HL-60 (cell line): ENCODE data around the gene CELF1.

Experiments used
- DNase-seq, 2 experiments: peaks; one replicate each; pipeline ENCODE4 v3.0.0-alpha.2; 2010 to 2020; ENCODE audit warnings: low read depth in 1 of 2, low spot score in 1 of 2
- H3K27ac ChIP-seq: fragments of 250-450 bp; sonication (Bioruptor Pico); replicated peaks from 2 replicates; pipeline ENCODE4 v1.5.1; 2020; ENCODE audit warnings: mild to moderate bottlenecking, moderate library complexity
- H3K27me3 ChIP-seq: fragments of 250-450 bp; sonication (Bioruptor Pico); 2 replicates; pipeline ENCODE4 v1.5.1; 2021; ENCODE audit warnings: mild to moderate bottlenecking, moderate library complexity; ENCODE audit not compliant: insufficient read depth, poor library complexity, severe bottlenecking
- H3K4me3 ChIP-seq: replicated peaks from 2 replicates; pipeline ENCODE4 v1.5.1; 2011; ENCODE audit warnings: mild to moderate bottlenecking, control low read depth, low read length; ENCODE audit not compliant: insufficient read depth
- GABPA ChIP-seq: IDR thresholded peaks from 2 replicates; pipeline ENCODE4 v1.6.1; 2012; ENCODE audit warnings: low read depth
- POLR2AphosphoS5 ChIP-seq: IDR thresholded peaks from 2 replicates; pipeline ENCODE4 v1.6.1; 2012; ENCODE audit warnings: low read depth
- SPI1 ChIP-seq: IDR thresholded peaks from 2 replicates; pipeline ENCODE4 v1.6.1; 2012; ENCODE audit warnings: low read depth, mild to moderate bottlenecking, borderline replicate concordance
- TF ChIP-seq, protein P1 (sequence below): IDR thresholded peaks from 2 replicates; pipeline ENCODE4 v1.6.1; 2012; ENCODE audit warnings: low read depth; ENCODE audit not compliant: insufficient replicate concordance
- TF ChIP-seq, protein P2 (sequence below): IDR thresholded peaks from one replicate; pipeline ENCODE4 v1.5.1; 2011; ENCODE audit warnings: low read length, control low read depth, inconsistent platforms; ENCODE audit not compliant: insufficient read depth

CELF1 gene

DNA sequence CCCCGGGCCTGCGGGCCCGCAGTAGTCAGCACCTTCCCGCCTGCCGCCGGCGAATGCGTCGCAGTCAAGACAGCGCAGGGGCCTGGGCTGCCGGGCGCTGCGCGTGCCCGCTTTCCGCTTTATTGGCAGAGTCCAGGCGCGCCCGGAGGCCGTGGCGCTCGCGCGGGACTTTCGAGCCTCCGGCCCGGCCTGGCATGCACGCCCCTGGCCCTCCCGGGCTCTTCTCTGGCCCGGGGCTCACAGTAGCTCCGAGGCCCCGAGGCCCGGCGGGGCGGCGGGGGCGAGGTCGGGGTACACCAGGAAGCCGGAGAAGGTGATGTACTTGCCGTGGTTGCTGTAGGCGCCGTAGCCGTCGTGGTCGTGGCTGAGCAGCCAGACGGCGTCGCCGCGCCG lies 36.6 kb upstream of the CELF1 start:
- TF ChIP-seq, protein P1, sequence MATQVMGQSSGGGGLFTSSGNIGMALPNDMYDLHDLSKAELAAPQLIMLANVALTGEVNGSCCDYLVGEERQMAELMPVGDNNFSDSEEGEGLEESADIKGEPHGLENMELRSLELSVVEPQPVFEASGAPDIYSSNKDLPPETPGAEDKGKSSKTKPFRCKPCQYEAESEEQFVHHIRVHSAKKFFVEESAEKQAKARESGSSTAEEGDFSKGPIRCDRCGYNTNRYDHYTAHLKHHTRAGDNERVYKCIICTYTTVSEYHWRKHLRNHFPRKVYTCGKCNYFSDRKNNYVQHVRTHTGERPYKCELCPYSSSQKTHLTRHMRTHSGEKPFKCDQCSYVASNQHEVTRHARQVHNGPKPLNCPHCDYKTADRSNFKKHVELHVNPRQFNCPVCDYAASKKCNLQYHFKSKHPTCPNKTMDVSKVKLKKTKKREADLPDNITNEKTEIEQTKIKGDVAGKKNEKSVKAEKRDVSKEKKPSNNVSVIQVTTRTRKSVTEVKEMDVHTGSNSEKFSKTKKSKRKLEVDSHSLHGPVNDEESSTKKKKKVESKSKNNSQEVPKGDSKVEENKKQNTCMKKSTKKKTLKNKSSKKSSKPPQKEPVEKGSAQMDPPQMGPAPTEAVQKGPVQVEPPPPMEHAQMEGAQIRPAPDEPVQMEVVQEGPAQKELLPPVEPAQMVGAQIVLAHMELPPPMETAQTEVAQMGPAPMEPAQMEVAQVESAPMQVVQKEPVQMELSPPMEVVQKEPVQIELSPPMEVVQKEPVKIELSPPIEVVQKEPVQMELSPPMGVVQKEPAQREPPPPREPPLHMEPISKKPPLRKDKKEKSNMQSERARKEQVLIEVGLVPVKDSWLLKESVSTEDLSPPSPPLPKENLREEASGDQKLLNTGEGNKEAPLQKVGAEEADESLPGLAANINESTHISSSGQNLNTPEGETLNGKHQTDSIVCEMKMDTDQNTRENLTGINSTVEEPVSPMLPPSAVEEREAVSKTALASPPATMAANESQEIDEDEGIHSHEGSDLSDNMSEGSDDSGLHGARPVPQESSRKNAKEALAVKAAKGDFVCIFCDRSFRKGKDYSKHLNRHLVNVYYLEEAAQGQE, result no peak
- TF ChIP-seq POLR2AphosphoS5 (no peak), SPI1 (no peak), GABPA (no peak)
- TF ChIP-seq, protein P2, sequence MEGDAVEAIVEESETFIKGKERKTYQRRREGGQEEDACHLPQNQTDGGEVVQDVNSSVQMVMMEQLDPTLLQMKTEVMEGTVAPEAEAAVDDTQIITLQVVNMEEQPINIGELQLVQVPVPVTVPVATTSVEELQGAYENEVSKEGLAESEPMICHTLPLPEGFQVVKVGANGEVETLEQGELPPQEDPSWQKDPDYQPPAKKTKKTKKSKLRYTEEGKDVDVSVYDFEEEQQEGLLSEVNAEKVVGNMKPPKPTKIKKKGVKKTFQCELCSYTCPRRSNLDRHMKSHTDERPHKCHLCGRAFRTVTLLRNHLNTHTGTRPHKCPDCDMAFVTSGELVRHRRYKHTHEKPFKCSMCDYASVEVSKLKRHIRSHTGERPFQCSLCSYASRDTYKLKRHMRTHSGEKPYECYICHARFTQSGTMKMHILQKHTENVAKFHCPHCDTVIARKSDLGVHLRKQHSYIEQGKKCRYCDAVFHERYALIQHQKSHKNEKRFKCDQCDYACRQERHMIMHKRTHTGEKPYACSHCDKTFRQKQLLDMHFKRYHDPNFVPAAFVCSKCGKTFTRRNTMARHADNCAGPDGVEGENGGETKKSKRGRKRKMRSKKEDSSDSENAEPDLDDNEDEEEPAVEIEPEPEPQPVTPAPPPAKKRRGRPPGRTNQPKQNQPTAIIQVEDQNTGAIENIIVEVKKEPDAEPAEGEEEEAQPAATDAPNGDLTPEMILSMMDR, result no peak
- no peak for DNase-seq
- H3K27me3 ChIP-seq, result peaks cover 15% of the 10 kb centered on the region
- no peak overlapping the region for H3K27ac ChIP-seq
- H3K4me3 ChIP-seq, result no peak overlapping the region

DNA sequence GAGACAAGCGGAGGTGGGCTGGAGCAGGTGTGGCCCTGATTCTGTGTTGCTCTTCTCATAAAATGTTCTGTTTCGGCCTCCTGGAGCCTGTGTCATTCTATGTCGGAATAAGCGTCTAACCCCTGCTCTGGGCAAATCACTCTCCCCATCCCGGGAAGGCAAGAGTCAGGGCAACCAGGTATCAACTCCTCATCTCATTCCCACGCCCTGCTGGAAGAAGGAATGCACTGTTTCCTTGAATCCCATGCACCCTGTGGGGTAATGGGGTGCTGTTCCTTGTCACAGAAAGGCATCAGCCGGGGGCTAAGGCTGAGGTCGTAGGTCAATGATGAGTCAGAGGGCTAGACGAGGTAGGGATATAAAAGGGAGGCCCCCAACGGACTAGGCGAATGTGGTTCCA lies 36.2 kb upstream of the CELF1 start:
- H3K4me3 ChIP-seq, result no peak overlapping the region
- H3K27ac ChIP-seq, result no peak overlapping the region
- no peak for TF ChIP-seq GABPA
- DNase-seq, result no peak
- peaks cover 11% of the 10 kb centered on the region for H3K27me3 ChIP-seq

DNA sequence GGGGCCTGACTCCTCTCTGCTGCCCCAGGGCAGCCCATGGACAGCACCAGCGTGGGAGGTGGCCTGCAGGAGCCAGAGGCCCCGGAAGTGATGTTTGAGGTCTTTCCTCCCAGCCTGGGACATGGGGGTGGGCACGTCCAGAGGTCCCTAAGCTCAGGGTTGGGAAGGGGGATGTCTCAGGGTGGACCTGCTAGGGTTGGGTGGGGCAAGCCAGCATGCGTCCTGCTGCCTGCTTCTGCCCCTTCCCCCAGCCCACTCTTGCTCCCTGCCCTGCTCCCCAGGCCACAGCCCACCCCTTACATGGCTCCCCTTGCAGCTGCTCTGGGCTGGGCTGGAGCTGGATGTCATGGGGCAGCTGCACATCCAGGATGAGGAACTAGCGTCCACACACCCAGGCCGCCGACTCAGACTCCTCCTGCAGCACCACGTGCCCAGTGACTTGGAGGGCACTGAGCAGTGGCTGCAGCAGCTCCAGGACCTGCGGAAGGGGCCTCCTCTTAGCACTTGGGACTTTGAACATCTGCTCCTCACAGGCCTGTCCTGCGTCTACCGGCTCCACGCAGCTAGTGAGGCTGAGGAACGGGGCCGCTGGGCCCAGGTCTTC lies 34.9 kb upstream of the CELF1 start:
- peak; percentile 78 to 92 for DNase-seq
- H3K27ac ChIP-seq, result peak overlapping the region; percentile 56
- H3K4me3 ChIP-seq, result no peak overlapping the region
- peaks cover 2% of the 10 kb centered on the region for H3K27me3 ChIP-seq
- TF ChIP-seq SPI1, result peak; percentile 48; the same call in 1 of the 2 replicates
- peak; percentile 72 for TF ChIP-seq POLR2AphosphoS5
- TF ChIP-seq, protein P2, result no peak

DNA sequence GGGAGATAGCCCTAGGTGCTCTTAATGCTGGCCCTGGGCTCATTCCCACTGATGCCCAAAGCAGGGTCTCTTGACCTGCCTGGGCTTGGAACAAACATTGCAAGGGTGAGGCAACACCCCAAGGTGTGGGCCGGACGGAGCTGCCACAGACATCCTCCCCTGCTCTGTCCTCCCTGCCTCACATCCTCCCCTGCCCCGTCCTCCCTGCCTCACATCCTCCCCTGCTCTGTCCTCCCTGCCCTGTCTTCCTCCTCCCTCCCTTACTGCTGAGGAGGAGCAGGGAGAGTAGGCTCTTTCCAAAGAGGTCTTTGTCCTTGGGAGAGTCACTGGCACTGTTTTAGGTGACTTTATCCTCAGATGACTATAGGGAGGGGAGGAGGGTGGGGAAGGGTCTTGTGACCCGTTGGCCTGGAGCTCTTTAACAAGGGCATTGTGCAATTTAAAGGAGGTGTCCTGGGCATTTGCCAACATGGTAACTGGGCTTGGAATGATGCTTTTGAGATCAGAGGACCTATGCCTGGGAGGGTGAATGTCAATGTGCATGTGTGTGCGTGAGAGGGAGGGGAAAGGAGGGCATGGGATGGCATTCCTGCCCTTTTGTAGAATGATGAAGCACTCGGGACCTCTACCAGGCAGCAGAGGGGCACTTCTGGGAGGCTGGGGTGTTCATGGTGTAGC lies 34.2 kb upstream of the CELF1 start:
- TF ChIP-seq, protein P2, result no peak
- no peak for TF ChIP-seq SPI1
- TF ChIP-seq, protein P1, result no peak
- TF ChIP-seq POLR2AphosphoS5, result no peak
- no peak for TF ChIP-seq GABPA
- no peak for DNase-seq
- no peak overlapping the region for H3K4me3 ChIP-seq
- H3K27me3 ChIP-seq, result no peaks in the 10 kb centered on the region
- peak overlapping the region; percentile 56 for H3K27ac ChIP-seq
